ENCODE data around the gene GNG5.
"Not testable (repeated sequence)": the region's sequence is repeated elsewhere in the genome, so short reads cannot be mapped to it uniquely, and the experiment has no call there.

The GNG5 gene

GRCh38 chr1:84506002-84506728 is at the start of gene GNG5, which contains the start of gene SPATA1:
GNG5 (minus strand) TSS chr1:84506581; CDS start chr1:84506091, 490 bp downstream.
SPATA1 (plus strand) TSS chr1:84506386; CDS start chr1:84516360, 9,974 bp downstream.
- DNase-seq, result peak; percentile 39

GRCh38 chr1:84550826-84551225 is 44.4 kb upstream of the GNG5 start:
- DNase-seq, result no peak

GRCh38 chr1:84541679-84542078 is 35.3 kb upstream of the GNG5 start:
- no peak for DNase-seq

DNA sequence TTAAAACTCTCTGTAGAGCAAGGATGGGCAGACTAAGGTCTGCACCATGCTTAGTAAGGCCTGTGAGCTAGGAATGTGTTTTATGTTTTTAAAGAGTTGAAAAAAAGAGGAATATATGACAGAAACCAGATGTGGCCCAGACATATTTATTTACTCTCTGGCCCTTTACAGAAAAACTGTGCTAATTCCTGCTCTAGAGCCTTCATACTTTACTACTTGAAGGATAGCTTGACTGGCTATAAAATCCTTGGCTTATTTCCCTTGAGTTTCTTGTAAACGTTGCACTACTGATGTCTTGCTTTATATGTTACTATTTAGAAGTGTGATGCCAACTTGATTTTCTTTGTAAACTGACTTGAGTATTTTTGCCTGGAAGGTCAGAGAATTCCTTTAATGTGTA is 34.4 kb upstream of the GNG5 start:
- no peak for DNase-seq

DNA sequence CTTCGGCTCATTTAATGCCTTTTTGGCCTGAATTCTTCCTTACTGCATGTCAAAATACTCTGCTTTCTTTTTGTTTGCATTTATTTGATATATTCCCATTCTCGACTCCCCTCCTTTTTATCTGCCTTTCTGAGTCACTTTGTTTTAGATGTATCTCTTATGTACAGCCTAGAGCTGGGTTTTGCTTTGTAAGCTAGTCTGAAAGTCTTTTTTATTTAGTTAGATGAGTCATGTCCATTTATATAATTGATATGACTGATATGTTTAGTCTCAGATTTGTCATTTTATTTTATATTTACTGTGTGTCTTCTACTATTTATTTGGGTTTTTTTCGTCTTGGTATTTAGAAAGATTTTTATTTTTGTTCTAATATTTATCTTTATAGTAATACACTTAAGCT is 33.6 kb upstream of the GNG5 start:
- no peak for DNase-seq

GRCh38 chr1:84538599-84538998 is 32.2 kb upstream of the GNG5 start:
- no peak for DNase-seq

DNA sequence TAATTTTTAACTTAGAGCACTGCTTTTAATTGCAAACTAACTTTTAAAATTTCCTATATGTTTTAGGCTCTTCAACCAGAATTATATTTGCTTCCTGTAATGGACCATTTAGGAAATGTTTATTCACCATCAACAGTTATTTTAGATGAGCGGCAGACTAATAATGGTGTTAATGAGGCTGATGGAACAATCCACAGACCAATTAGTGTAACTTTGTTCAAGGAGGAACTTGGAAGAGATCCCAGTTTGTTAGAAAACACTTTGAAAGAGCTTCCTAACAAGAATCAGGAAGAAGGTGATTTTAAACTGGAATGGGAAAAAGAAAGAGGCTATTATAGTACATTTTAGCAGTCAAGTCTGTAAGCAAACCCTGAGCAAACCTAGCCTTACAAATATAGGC is 19.4 kb upstream of the GNG5 start:
- no peak for DNase-seq

- no peak for DNase-seq
Measured at GRCh38 chr1:84524590-84524989, 18.2 kb upstream of the GNG5 start.

- no peak for DNase-seq
Measured at GRCh38 chr1:84510668-84511067, 4.3 kb upstream of the GNG5 start.

DNA sequence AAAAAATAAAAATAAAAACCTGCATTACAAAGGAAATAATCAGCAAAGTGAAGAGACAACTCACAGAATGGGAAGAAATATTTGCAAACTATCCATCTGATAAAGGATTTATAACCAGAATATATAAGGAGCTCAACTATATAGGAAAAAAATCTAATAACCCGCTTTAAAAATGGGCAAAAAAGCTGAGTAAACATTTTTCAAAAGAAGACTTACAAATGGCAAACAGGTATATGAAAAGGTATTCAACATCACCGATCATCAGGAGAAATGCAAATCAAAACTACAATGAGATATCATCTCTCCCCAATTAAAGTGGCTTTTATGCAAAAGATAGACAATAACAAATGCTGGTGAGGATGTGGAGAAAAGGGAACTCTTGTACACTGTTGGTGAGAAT is 3.8 kb upstream of the GNG5 start:
- DNase-seq, result no peak

GRCh38 chr1:84509029-84509428 is 2.6 kb upstream of the GNG5 start:
- DNase-seq, result no peak

- DNase-seq, result no peak
Measured at GRCh38 chr1:84508510-84508909, 2.1 kb upstream of the GNG5 start.

GRCh38 chr1:84507887-84508286 is 1.5 kb upstream of the GNG5 start:
- not testable (repeated sequence) for DNase-seq

DNA sequence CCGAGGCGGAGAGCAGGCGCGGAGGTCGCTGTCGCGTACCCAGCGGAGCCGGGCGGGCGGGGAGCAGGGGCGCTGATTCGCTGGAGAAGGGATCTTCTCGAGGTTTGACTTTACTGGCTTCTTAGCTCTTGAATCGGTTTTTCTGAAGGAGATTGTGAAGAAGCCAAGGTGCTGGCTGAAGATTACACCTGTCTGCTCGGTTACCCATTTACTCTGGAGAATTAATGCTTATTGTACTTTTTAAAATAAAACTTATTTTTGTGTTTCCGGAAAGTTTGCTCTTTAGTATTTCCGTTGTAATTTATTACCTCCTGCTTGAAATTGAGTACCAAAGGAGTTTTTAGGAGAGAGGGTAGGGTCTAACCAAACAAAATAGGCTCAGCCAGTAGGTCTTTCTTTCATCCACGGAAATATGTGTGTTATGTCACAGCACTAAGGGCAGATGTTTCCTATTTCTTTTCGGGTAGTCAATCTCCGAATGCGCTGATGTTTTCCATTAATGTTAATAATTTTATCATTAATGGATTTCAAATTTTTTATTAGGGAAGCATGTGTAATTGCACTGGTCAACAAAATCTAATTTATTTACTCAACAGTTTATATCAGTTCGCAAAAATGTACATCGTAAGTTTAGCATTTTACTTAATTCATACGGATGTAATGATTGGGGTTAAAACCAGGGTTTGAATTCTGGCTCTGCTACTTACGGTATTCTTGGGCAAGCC is 510 bp upstream of the GNG5 start:
- DNase-seq, result no peak

GRCh38 chr1:84505493-84506001 is 834 bp downstream of the GNG5 start:
- DNase-seq, result no peak

DNA sequence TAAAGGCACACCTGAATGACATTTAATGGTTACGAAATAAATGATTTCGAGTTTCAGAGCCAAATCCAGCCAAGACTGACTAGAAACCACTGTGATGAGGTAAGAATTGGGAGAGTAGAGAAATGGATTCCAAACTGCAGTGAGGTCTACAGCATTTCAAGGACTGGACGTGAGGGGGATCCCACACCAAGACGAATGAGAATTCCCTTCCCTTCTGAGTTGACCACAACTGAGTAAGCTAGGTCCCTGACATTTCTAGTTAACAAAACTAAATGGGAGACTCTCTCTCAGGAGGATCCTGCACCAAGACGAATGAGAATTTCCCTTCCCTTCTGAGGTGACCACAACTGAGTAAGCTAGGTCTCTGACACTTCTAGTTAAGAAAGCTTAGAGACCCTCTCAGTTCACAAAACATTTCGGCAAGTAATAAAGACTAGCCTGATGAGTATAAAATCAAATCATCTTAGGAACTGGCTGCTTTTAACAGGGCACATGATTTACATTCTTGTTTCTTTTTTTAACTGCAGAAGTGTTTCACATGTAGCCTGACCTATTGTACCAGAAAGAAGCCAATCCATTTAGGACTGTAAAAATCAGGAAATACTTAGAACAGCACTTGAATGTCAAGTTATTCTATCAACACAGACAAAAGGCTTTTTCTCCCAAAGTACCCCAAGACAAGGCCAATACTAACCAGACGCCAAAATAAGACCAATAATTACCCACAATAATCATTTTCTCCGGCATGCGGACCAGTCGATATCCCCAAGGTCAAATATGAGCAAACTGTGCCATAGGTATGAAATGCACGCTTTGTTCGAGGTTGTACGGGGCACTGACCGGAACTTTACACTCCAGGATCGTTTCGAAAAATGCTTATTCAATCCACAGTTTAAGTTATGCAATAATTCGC is 1.5 kb downstream of the GNG5 start:
- no peak for DNase-seq

DNA sequence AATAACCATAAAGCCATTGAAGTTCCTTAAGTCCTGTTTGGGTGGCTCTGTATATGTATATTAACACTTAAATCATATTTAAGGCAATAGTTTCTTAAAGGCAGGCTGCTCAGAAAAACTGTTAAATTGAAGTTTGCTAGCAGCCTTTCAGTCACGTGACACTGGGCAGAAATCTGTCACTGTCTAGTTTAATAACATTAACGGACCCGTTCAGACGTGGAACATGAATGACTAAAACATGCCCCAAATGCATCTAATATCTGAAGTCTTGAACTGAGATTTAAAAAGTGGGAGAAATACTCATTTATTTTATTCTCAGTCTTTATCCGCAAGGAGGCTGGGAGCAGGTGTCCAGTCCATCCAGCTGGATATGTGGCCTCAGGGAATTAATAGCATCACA is 3.5 kb downstream of the GNG5 start:
- DNase-seq, result no peak

DNA sequence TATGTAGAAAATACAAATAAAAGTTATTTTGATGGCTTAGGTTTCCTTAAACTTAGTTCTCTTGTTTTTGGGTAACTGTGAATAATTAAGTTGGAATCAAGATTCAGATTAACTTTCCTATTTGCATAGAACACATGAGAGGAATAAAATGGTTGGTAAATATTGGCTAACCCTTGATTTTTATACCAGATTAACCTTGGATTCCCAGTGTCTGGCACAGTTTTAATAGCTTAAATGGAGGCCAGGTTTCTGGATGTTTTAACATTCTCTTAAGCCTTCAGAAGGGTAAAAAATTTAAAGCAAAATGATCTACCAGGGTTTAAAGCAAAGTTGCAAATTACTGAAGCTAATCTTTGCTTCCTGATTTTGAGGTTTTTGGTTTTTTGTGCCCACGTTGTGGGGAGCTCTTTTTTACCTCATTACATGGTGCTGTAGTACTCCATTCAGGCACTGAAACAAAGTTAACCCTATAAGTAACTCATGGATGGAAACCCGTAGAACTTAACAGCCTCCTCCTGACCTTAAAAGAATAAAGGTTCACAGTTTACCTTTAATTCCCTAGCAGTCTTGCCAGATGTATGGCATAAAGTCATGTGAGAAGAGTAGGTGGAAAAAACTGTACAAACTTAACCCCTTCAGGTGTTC is 8.6 kb downstream of the GNG5 start:
- no peak for DNase-seq

GRCh38 chr1:84496498-84496897 is 9.9 kb downstream of the GNG5 start:
- DNase-seq, result no peak

DNA sequence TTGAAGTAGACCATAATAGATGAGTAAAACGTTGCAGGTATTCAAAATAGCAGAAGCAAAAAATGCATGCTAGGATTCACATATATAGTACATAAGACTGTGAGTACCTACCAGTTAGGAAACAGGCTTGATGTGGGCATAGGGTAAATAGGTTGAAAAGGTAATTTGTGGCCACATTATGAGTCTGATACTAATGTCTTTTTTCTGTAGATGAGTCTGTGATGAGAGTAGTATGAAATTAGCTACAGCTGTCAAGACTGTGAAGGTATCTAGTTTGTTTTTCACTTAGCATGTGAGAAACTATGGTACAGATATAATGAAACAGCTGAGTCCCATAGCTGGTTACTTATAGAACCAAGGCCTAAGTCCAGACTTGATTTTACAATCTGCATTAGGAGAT is 12.6 kb downstream of the GNG5 start:
- no peak for DNase-seq

DNA sequence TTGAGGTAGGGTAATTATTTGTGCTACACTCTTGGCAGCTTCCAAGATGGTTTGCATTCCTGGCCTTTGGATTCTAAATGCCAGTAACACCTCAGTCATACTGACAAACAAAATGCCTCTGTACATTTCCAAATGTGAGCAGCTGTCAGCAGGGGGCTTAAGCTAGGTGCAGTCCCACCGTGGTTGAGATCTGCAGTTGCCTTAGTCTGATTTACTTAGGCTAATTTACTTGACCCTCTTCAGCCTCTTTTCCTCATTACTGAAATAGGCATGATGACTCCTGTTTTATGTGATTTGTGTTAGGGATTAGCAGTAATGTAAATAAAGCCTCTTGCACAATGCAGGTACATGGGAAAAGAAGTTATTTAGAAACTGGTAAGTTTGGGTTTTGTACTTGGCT is 13.7 kb downstream of the GNG5 start:
- no peak for DNase-seq

- DNase-seq, result no peak
Measured at GRCh38 chr1:84489766-84490165, 16.6 kb downstream of the GNG5 start.

GRCh38 chr1:84488107-84488506 is 18.3 kb downstream of the GNG5 start:
- no peak for DNase-seq

All from NCI-H187 treated with DMSO at 0.1 percent for 48 hours (cell line).